Subcutaneous abdominal adipose tissue (tissue), 5 donors: ENCODE measurements around the gene LINC00632.

Experiments used
- H3K27ac ChIP-seq: one replicate; pipeline ENCODE4 v1.7.0; 2013; ENCODE audit warnings: low read depth, mild to moderate bottlenecking, inconsistent platforms, low read length, moderate library complexity
- H3K27me3 ChIP-seq, 5 donors: one replicate each; pipeline ENCODE4 v1.7.0; 2013; ENCODE audit warnings: low read length in 5 of 5, inconsistent platforms in 1 of 5; ENCODE audit not compliant: control insufficient read depth in 5 of 5, insufficient read depth in 4 of 5
- H3K36me3 ChIP-seq, 5 donors: one replicate each; pipeline ENCODE4 v1.7.0; 2013; ENCODE audit warnings: low read length in 5 of 5; ENCODE audit not compliant: control insufficient read depth in 5 of 5, insufficient read depth in 5 of 5
- H3K4me1 ChIP-seq, 5 donors: one replicate each; pipeline ENCODE4 v1.7.0; 2013; ENCODE audit warnings: low read length in 5 of 5, mild to moderate bottlenecking in 3 of 5, moderate library complexity in 1 of 5; ENCODE audit not compliant: control insufficient read depth in 5 of 5, insufficient read depth in 5 of 5
- H3K4me3 ChIP-seq, 5 donors: one replicate each; pipeline ENCODE4 v1.7.0; 2013; ENCODE audit warnings: low read length in 5 of 5, low read depth in 1 of 5
- H3K9ac ChIP-seq, 5 donors: one replicate each; pipeline ENCODE4 v1.7.0; 2013; ENCODE audit warnings: low read length in 5 of 5, mild to moderate bottlenecking in 4 of 5, moderate library complexity in 3 of 5
- H3K9me3 ChIP-seq, 5 donors: one replicate each; pipeline ENCODE4 v1.7.0; 2013; ENCODE audit warnings: low read length in 5 of 5; ENCODE audit not compliant: control insufficient read depth in 5 of 5
- donor health status: healthy.
- donor health status: healthy.
- donor health status: healthy.
- donor health status: healthy.
- donor health status: healthy.

The LINC00632 gene

GRCh38 chrX:140815868-140816267, 106.3 kb downstream of the LINC00632 start:
- H3K9me3 ChIP-seq: peaks cover 3 to 20% (median 13%) of the 10 kb centered on the region in 5 donors

GRCh38 chrX:140817943-140818342, 108.4 kb downstream of the LINC00632 start:
- no peak overlapping the region for H3K27ac ChIP-seq
- peaks cover 0 to 3% (median 0%) of the 10 kb centered on the region in 5 donors for H3K4me1 ChIP-seq
- peaks cover 0 to 13% (median 3%) of the 10 kb centered on the region in 5 donors for H3K27me3 ChIP-seq
- H3K36me3 ChIP-seq: no peaks in the 10 kb centered on the region
- no peak overlapping the region for H3K4me3 ChIP-seq
- H3K9me3 ChIP-seq: peaks cover 0 to 3% (median 0%) of the 10 kb centered on the region in 5 donors
- H3K9ac ChIP-seq: no peak overlapping the region

More at GRCh38 chrX:140815868-140816267, 106.3 kb downstream of the LINC00632 start:
- Histone ChIP-seq H3K27ac (no peak overlapping the region), H3K36me3 (no peaks in the 10 kb centered on the region), H3K9ac (no peak overlapping the region), H3K27me3 (peaks cover 0 to 13% (median 2%) of the 10 kb centered on the region in 5 donors), H3K4me3 (no peak overlapping the region), H3K4me1 (peaks cover 0 to 3% (median 0%) of the 10 kb centered on the region in 5 donors)

- no peaks in the 10 kb centered on the region for H3K36me3 ChIP-seq
- no peak overlapping the region for H3K9ac ChIP-seq
- H3K27me3 ChIP-seq: peaks cover 0 to 14% (median 5%) of the 10 kb centered on the region in 5 donors
- H3K4me3 ChIP-seq: no peak overlapping the region
- no peaks in the 10 kb centered on the region for H3K9me3 ChIP-seq
- H3K4me1 ChIP-seq: no peaks in the 10 kb centered on the region
- no peak overlapping the region for H3K27ac ChIP-seq
Measured at GRCh38 chrX:140821280-140821679, 111.7 kb downstream of the LINC00632 start.

GRCh38 chrX:140822184-140822583, 112.6 kb downstream of the LINC00632 start:
- Histone ChIP-seq H3K27ac (no peak overlapping the region), H3K27me3 (peaks cover 0 to 14% (median 5%) of the 10 kb centered on the region in 5 donors), H3K9me3 (no peaks in the 10 kb centered on the region), H3K9ac (no peak overlapping the region), H3K36me3 (no peaks in the 10 kb centered on the region), H3K4me1 (no peaks in the 10 kb centered on the region), H3K4me3 (no peak overlapping the region)

GRCh38 chrX:140822861-140823260, 113.3 kb downstream of the LINC00632 start:
- Histone ChIP-seq H3K4me3 (no peak overlapping the region), H3K27ac (no peak overlapping the region), H3K9ac (no peak overlapping the region), H3K4me1 (no peaks in the 10 kb centered on the region), H3K36me3 (no peaks in the 10 kb centered on the region), H3K9me3 (no peaks in the 10 kb centered on the region), H3K27me3 (peaks cover 0 to 14% (median 5%) of the 10 kb centered on the region in 5 donors)

GRCh38 chrX:140836874-140837273, 127.3 kb downstream of the LINC00632 start:
- Histone ChIP-seq H3K36me3 (no peaks in the 10 kb centered on the region), H3K9me3 (no peaks in the 10 kb centered on the region), H3K9ac (no peak overlapping the region), H3K4me3 (no peak overlapping the region), H3K27ac (no peak overlapping the region), H3K4me1 (no peaks in the 10 kb centered on the region), H3K27me3 (peaks cover 0 to 4% (median 2%) of the 10 kb centered on the region in 5 donors)
